ENCODE measurements around the gene ARHGAP15.

The ARHGAP15 gene

GRCh38 chr2:143460382-143460781, 331.2 kb downstream of the ARHGAP15 start:
- H3K4ac ChIP-seq (ENCODE audit: low read length): no peak overlapping the region
- no peaks in the 10 kb centered on the region for H3K9me3 ChIP-seq (replicated peaks in 1 of 2; ENCODE audit: control insufficient read depth in 2 of 2, insufficient read depth in 1 of 2, low read depth in 1 of 2, low read length in 2 of 2)
- no peak overlapping the region for H3K23ac ChIP-seq (ENCODE audit: low read depth, low read length, poor library complexity)
- H2BK12ac ChIP-seq (ENCODE audit: low read length): no peak overlapping the region
- H3K79me1 ChIP-seq (ENCODE audit: low read depth, low read length): no peaks in the 10 kb centered on the region
- no peaks in the 10 kb centered on the region for H3K27me3 ChIP-seq (ENCODE audit: control insufficient read depth in 3 of 3, insufficient read depth in 3 of 3, low read depth in 1 of 3, low read length in 3 of 3)
- no peak overlapping the region for H3K18ac ChIP-seq (ENCODE audit: low read length)
- H3K4me2 ChIP-seq (ENCODE audit: insufficient read depth, low read length, poor library complexity, severe bottlenecking): no peak overlapping the region
- H3K14ac ChIP-seq (ENCODE audit: low read length): no peak overlapping the region
- H3K27ac ChIP-seq (replicated peaks; ENCODE audit: low read length): no peak overlapping the region
- H3K36me3 ChIP-seq (replicated peaks in 1 of 2; ENCODE audit: control insufficient read depth in 2 of 2, insufficient read depth in 2 of 2, low read length in 2 of 2): no peaks in the 10 kb centered on the region
- no peak overlapping the region for H3K9ac ChIP-seq (ENCODE audit: low read depth, low read length, poor library complexity)
- no peak overlapping the region for H2BK15ac ChIP-seq (ENCODE audit: low read length)
- H3K4me3 ChIP-seq (ENCODE audit: low read length in 2 of 2): no peak overlapping the region
- no peaks in the 10 kb centered on the region for H3K4me1 ChIP-seq (ENCODE audit: control insufficient read depth in 2 of 2, insufficient read depth in 1 of 2, low read depth in 1 of 2, low read length in 2 of 2)
- no peak overlapping the region for H2BK120ac ChIP-seq (ENCODE audit: low read depth, low read length)
- H4K8ac ChIP-seq (ENCODE audit: low read depth, low read length): no peak overlapping the region
- no peak for DNase-seq (ENCODE audit: low spot score)
- no peak overlapping the region for H4K91ac ChIP-seq (ENCODE audit: low read depth, low read length, poor library complexity)
- H2AK5ac ChIP-seq (ENCODE audit: low read depth, low read length): no peak overlapping the region
- no peak overlapping the region for H2AFZ ChIP-seq (ENCODE audit: low read length)
- H2BK5ac ChIP-seq (ENCODE audit: low read length): no peak overlapping the region

GRCh38 chr2:143463719-143464118, 334.5 kb downstream of the ARHGAP15 start:
- H2AFZ ChIP-seq (ENCODE audit: low read length): no peak overlapping the region
- no peak for DNase-seq (ENCODE audit: low spot score)
- H2AK5ac ChIP-seq (ENCODE audit: low read depth, low read length): no peak overlapping the region
- H2BK5ac ChIP-seq (ENCODE audit: low read length): no peak overlapping the region
- H4K91ac ChIP-seq (ENCODE audit: low read depth, low read length, poor library complexity): no peak overlapping the region
- no peak overlapping the region for H3K4me3 ChIP-seq (ENCODE audit: low read length in 2 of 2)
- no peak overlapping the region for H3K18ac ChIP-seq (ENCODE audit: low read length)
- no peak overlapping the region for H2BK120ac ChIP-seq (ENCODE audit: low read depth, low read length)
- no peak overlapping the region for H2BK15ac ChIP-seq (ENCODE audit: low read length)
- no peak overlapping the region for H3K4me2 ChIP-seq (ENCODE audit: insufficient read depth, low read length, poor library complexity, severe bottlenecking)
- no peak overlapping the region for H2BK12ac ChIP-seq (ENCODE audit: low read length)
- no peak overlapping the region for H3K14ac ChIP-seq (ENCODE audit: low read length)
- H3K9me3 ChIP-seq (replicated peaks in 1 of 2; ENCODE audit: control insufficient read depth in 2 of 2, insufficient read depth in 1 of 2, low read depth in 1 of 2, low read length in 2 of 2): no peaks in the 10 kb centered on the region
- H3K9ac ChIP-seq (ENCODE audit: low read depth, low read length, poor library complexity): no peak overlapping the region
- no peaks in the 10 kb centered on the region for H3K79me1 ChIP-seq (ENCODE audit: low read depth, low read length)
- no peak overlapping the region for H4K8ac ChIP-seq (ENCODE audit: low read depth, low read length)
- H3K23ac ChIP-seq (ENCODE audit: low read depth, low read length, poor library complexity): no peak overlapping the region
- no peak overlapping the region for H3K4ac ChIP-seq (ENCODE audit: low read length)
- H3K27me3 ChIP-seq (ENCODE audit: control insufficient read depth in 3 of 3, insufficient read depth in 3 of 3, low read depth in 1 of 3, low read length in 3 of 3): no peaks in the 10 kb centered on the region
- no peaks in the 10 kb centered on the region for H3K36me3 ChIP-seq (replicated peaks in 1 of 2; ENCODE audit: control insufficient read depth in 2 of 2, insufficient read depth in 2 of 2, low read length in 2 of 2)
- H3K4me1 ChIP-seq (ENCODE audit: control insufficient read depth in 2 of 2, insufficient read depth in 1 of 2, low read depth in 1 of 2, low read length in 2 of 2): peaks cover 0 to 2% of the 10 kb centered on the region in 2 donors
- no peak overlapping the region for H3K27ac ChIP-seq (replicated peaks; ENCODE audit: low read length)

- Histone ChIP-seq H3K4me3 (ENCODE audit: low read length in 2 of 2) (no peak overlapping the region), H3K4ac (ENCODE audit: low read length) (no peak overlapping the region)
- WGBS, 2 donors (ENCODE audit: extremely low coverage in 2 of 2, insufficient read length in 2 of 2, insufficient replicate concordance in 1 of 2): no CpG with 5 or more reads among the region's 1 CpG
Measured at GRCh38 chr2:143466391-143466790, 337.2 kb downstream of the ARHGAP15 start.

GRCh38 chr2:143467011-143467410, 337.8 kb downstream of the ARHGAP15 start:
- H2BK15ac ChIP-seq (ENCODE audit: low read length): no peak overlapping the region

More at GRCh38 chr2:143466391-143466790, 337.2 kb downstream of the ARHGAP15 start:
- Histone ChIP-seq H4K91ac (ENCODE audit: low read depth, low read length, poor library complexity) (no peak overlapping the region), H3K27ac (replicated peaks; ENCODE audit: low read length) (no peak overlapping the region), H2BK15ac (ENCODE audit: low read length) (no peak overlapping the region), H3K9me3 (replicated peaks in 1 of 2; ENCODE audit: control insufficient read depth in 2 of 2, insufficient read depth in 1 of 2, low read depth in 1 of 2, low read length in 2 of 2) (no peaks in the 10 kb centered on the region), H3K18ac (ENCODE audit: low read length) (no peak overlapping the region), H3K4me1 (ENCODE audit: control insufficient read depth in 2 of 2, insufficient read depth in 1 of 2, low read depth in 1 of 2, low read length in 2 of 2) (peaks cover 0 to 2% of the 10 kb centered on the region in 2 donors), H2AFZ (ENCODE audit: low read length) (no peak overlapping the region), H3K36me3 (replicated peaks in 1 of 2; ENCODE audit: control insufficient read depth in 2 of 2, insufficient read depth in 2 of 2, low read length in 2 of 2) (no peaks in the 10 kb centered on the region), H3K9ac (ENCODE audit: low read depth, low read length, poor library complexity) (no peak overlapping the region), H3K14ac (ENCODE audit: low read length) (no peak overlapping the region), H3K23ac (ENCODE audit: low read depth, low read length, poor library complexity) (no peak overlapping the region), H4K8ac (ENCODE audit: low read depth, low read length) (no peak overlapping the region), H2AK5ac (ENCODE audit: low read depth, low read length) (no peak overlapping the region), H3K79me1 (ENCODE audit: low read depth, low read length) (no peaks in the 10 kb centered on the region), H2BK12ac (ENCODE audit: low read length) (no peak overlapping the region), H3K27me3 (ENCODE audit: control insufficient read depth in 3 of 3, insufficient read depth in 3 of 3, low read depth in 1 of 3, low read length in 3 of 3) (no peaks in the 10 kb centered on the region), H2BK120ac (ENCODE audit: low read depth, low read length) (no peak overlapping the region), H3K4me2 (ENCODE audit: insufficient read depth, low read length, poor library complexity, severe bottlenecking) (no peak overlapping the region), H2BK5ac (ENCODE audit: low read length) (no peak overlapping the region)
- no peak for DNase-seq (ENCODE audit: low spot score)

More at GRCh38 chr2:143467011-143467410, 337.8 kb downstream of the ARHGAP15 start:
- Histone ChIP-seq H2BK120ac (ENCODE audit: low read depth, low read length) (no peak overlapping the region), H3K4ac (ENCODE audit: low read length) (no peak overlapping the region), H4K8ac (ENCODE audit: low read depth, low read length) (no peak overlapping the region), H2BK12ac (ENCODE audit: low read length) (no peak overlapping the region), H3K23ac (ENCODE audit: low read depth, low read length, poor library complexity) (no peak overlapping the region), H3K4me3 (ENCODE audit: low read length in 2 of 2) (no peak overlapping the region), H3K27ac (replicated peaks; ENCODE audit: low read length) (no peak overlapping the region), H3K36me3 (replicated peaks in 1 of 2; ENCODE audit: control insufficient read depth in 2 of 2, insufficient read depth in 2 of 2, low read length in 2 of 2) (no peaks in the 10 kb centered on the region), H3K14ac (ENCODE audit: low read length) (no peak overlapping the region), H3K4me1 (ENCODE audit: control insufficient read depth in 2 of 2, insufficient read depth in 1 of 2, low read depth in 1 of 2, low read length in 2 of 2) (peaks cover 0 to 2% of the 10 kb centered on the region in 2 donors), H3K9ac (ENCODE audit: low read depth, low read length, poor library complexity) (no peak overlapping the region), H3K79me1 (ENCODE audit: low read depth, low read length) (no peaks in the 10 kb centered on the region), H2BK5ac (ENCODE audit: low read length) (no peak overlapping the region), H3K4me2 (ENCODE audit: insufficient read depth, low read length, poor library complexity, severe bottlenecking) (no peak overlapping the region), H3K27me3 (ENCODE audit: control insufficient read depth in 3 of 3, insufficient read depth in 3 of 3, low read depth in 1 of 3, low read length in 3 of 3) (no peaks in the 10 kb centered on the region), H3K18ac (ENCODE audit: low read length) (no peak overlapping the region), H3K9me3 (replicated peaks in 1 of 2; ENCODE audit: control insufficient read depth in 2 of 2, insufficient read depth in 1 of 2, low read depth in 1 of 2, low read length in 2 of 2) (no peaks in the 10 kb centered on the region), H2AFZ (ENCODE audit: low read length) (no peak overlapping the region), H4K91ac (ENCODE audit: low read depth, low read length, poor library complexity) (no peak overlapping the region), H2AK5ac (ENCODE audit: low read depth, low read length) (no peak overlapping the region)
- no peak for DNase-seq (ENCODE audit: low spot score)
- no CpG with 5 or more reads among the region's 3 CpGs for WGBS, 2 donors (ENCODE audit: extremely low coverage in 2 of 2, insufficient read length in 2 of 2, insufficient replicate concordance in 1 of 2)
